Neural crest cell (in vitro differentiated cells): ENCODE measurements around the gene VPS8. TPM values are rescaled to one million over a fixed set of nuclear protein-coding genes. Genes with fewer than 3 reads are reported as not detected.

ENCODE experiments used
- DNase-seq: peaks from one replicate; pipeline ENCODE4 v3.0.0; 2021; ENCODE audit warnings: low read depth, mixed read lengths, low spot score
- H3K27ac Mint-ChIP-seq: one replicate; pipeline ENCODE4 v1.8.0; 2021; ENCODE audit warnings: mild to moderate bottlenecking, mixed read lengths; ENCODE audit not compliant: unreplicated experiment
- H3K27me3 Mint-ChIP-seq: 2 replicates; pipeline ENCODE4 v1.8.0; 2021; ENCODE audit warnings: low read depth, mild to moderate bottlenecking, mixed read lengths
- H3K36me3 Mint-ChIP-seq: 2 replicates; pipeline ENCODE4 v1.8.0; 2021; ENCODE audit warnings: low read depth, mild to moderate bottlenecking, mixed read lengths
- H3K4me1 Mint-ChIP-seq: 2 replicates; pipeline ENCODE4 v1.8.0; 2021; ENCODE audit warnings: mixed read lengths
- H3K4me3 Mint-ChIP-seq: one replicate; pipeline ENCODE4 v1.8.0; 2021; ENCODE audit warnings: mild to moderate bottlenecking, mixed read lengths
- H3K9me3 Mint-ChIP-seq: 2 replicates; pipeline ENCODE4 v1.8.0; 2021; ENCODE audit warnings: mixed read lengths
- total RNA-seq: library from RNA; stranded (reverse); gene quantifications from 2 replicates; pipeline ENCODE4 v1.2.1, GENCODE V29; 2021
- TF ChIP-seq, protein P1 (sequence below): fragments of 200-600 bp; sonication (generic); conservative IDR thresholded peaks from 2 replicates; pipeline ENCODE4 v1.5.0; 2021; ENCODE audit warnings: antibody characterized with exemption, mild to moderate bottlenecking

The VPS8 gene
- total RNA-seq, 1 donor from 2014 or later, result 55.7 TPM

DNA sequence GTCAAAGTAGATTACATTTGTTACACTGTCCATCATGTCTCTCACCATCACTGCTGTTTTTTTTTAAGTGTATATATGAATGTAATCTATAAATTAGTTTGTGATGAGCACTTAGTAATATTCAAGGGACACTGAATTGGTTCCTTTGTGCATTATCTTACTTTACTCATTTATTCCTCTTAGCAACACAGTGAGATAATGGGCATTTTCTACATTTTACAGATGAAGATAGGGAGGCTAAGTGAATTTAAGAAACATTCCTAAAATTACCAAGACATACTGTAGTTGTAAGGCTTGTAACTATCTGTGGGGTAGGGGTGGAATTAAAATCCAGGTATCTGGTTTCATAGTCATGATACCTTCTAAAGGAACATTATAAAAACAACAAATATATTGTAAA, 33.9 kb downstream of the VPS8 start:
- Mint-ChIP-seq H3K27ac (no peak overlapping the region), H3K27me3 (no peaks in the 10 kb centered on the region), H3K4me1 (no peaks in the 10 kb centered on the region), H3K4me3 (no peak overlapping the region), H3K36me3 (no peaks in the 10 kb centered on the region), H3K9me3 (no peaks in the 10 kb centered on the region)
- no peak for DNase-seq
- TF ChIP-seq, protein P1, sequence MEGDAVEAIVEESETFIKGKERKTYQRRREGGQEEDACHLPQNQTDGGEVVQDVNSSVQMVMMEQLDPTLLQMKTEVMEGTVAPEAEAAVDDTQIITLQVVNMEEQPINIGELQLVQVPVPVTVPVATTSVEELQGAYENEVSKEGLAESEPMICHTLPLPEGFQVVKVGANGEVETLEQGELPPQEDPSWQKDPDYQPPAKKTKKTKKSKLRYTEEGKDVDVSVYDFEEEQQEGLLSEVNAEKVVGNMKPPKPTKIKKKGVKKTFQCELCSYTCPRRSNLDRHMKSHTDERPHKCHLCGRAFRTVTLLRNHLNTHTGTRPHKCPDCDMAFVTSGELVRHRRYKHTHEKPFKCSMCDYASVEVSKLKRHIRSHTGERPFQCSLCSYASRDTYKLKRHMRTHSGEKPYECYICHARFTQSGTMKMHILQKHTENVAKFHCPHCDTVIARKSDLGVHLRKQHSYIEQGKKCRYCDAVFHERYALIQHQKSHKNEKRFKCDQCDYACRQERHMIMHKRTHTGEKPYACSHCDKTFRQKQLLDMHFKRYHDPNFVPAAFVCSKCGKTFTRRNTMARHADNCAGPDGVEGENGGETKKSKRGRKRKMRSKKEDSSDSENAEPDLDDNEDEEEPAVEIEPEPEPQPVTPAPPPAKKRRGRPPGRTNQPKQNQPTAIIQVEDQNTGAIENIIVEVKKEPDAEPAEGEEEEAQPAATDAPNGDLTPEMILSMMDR, result no peak

DNA sequence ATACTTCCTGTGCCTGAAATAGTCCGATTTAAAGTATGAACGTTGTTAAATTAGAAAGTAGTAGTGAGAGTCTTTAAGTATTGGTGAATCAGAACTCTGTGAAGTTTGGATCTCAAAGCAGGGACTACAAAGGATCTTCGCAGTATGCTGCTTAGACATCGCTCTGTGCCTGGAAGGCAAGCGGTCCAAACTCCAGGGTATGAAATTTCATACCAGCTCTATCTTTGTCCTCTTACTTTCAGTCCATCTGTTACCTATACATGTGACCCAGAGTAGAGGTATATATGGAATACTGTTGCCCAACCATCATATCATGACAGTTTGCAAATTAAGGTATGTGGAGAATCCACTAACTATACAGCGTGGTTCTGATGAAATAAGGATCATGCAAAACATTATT, 34.5 kb downstream of the VPS8 start:
- Mint-ChIP-seq H3K4me3 (no peak overlapping the region), H3K9me3 (no peaks in the 10 kb centered on the region), H3K27ac (no peak overlapping the region), H3K36me3 (no peaks in the 10 kb centered on the region), H3K4me1 (no peaks in the 10 kb centered on the region), H3K27me3 (no peaks in the 10 kb centered on the region)
- no peak for DNase-seq
- TF ChIP-seq, protein P1, result no peak

DNA sequence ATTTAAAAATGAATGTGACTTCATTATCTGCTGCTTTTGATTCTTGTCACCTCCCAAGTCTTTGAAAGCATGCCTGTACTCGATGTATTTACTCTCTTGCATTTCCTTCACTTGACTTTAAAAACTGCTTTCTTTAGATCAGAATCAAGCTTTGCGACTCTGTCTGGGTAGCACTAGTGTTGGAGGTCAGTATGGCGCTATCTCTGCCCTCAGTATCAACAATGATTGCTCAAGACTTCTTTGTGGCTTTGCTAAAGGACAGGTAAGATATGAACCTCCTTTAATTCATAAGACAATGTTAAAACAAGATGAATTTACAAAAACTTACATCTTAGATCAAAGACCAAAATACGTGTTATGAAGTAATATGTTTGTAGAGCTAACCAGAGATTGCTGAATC, 37.0 kb downstream of the VPS8 start:
- Mint-ChIP-seq H3K4me3 (no peak overlapping the region), H3K36me3 (peaks cover 6% of the 10 kb centered on the region), H3K27me3 (no peaks in the 10 kb centered on the region), H3K9me3 (no peaks in the 10 kb centered on the region), H3K4me1 (no peaks in the 10 kb centered on the region), H3K27ac (no peak overlapping the region)
- DNase-seq, result no peak
- TF ChIP-seq, protein P1, result no peak

DNA sequence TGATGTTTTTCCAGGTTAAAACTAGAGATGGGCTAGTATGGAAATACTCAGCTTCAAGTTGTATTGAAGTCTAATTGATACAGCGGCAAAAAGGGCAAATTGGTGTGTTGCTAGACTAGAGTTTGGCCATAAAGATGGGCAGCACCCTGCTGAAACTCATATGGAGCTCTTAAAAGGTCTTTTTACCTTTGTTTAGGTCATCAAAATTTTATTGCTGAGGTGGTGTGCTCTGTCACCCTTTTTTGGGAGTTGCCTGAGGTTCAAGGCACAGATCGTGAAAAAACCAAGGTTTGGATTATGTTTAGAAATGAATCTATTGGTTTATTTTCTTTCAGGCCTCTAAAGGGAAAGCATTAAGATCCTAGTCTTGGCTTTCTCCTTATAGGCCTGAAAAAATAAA, 38.2 kb downstream of the VPS8 start:
- no peak overlapping the region for H3K27ac Mint-ChIP-seq
- no peaks in the 10 kb centered on the region for H3K9me3 Mint-ChIP-seq
- DNase-seq, result no peak
- no peak overlapping the region for H3K4me3 Mint-ChIP-seq
- H3K36me3 Mint-ChIP-seq, result peaks cover 14% of the 10 kb centered on the region
- TF ChIP-seq, protein P1, result no peak
- H3K27me3 Mint-ChIP-seq, result no peaks in the 10 kb centered on the region
- H3K4me1 Mint-ChIP-seq, result no peaks in the 10 kb centered on the region

DNA sequence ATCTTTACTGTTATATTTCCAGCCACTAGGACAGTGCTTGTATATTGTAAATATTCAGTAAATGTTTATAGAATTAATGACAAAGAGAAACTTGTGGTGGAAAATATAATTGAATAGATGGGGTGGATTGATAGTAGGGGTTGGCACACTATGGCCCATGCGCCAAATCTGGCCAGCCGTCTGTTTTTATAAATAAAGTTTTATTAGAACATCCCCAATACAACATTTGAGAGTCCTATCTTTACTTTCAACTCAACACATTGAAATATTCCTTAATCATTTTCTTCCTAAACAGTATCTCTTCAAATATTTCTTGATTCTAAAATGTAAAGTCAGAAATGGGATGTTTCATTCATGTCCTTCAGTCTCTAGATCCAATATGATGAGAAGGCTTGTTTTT, 45.1 kb downstream of the VPS8 start:
- TF ChIP-seq, protein P1, result no peak
- H3K4me3 Mint-ChIP-seq, result no peak overlapping the region
- no peak for DNase-seq
- no peak overlapping the region for H3K27ac Mint-ChIP-seq
- H3K4me1 Mint-ChIP-seq, result no peaks in the 10 kb centered on the region
- H3K9me3 Mint-ChIP-seq, result no peaks in the 10 kb centered on the region
- H3K27me3 Mint-ChIP-seq, result no peaks in the 10 kb centered on the region
- peaks cover 31% of the 10 kb centered on the region for H3K36me3 Mint-ChIP-seq

DNA sequence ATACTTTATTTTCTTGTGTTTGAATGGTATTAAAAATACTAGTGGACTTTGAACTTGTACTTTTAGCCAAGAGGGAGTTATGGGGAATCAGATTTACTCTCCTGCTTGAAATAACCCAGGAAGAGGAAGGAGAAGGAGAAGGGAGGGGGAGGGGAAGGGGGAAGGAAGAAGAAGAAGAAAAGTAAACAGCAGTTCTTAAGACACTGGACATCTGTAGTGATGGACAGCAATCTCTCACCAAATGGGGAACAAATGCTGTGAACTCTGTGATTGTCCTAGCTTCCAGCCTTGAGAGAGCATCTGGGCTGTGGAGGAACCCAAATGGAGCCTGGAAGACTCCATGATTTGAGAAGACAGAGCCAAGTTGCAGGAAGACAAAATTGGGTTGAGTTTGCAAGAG, 52.0 kb downstream of the VPS8 start:
- H3K36me3 Mint-ChIP-seq, result peaks cover 17% of the 10 kb centered on the region
- no peaks in the 10 kb centered on the region for H3K27me3 Mint-ChIP-seq
- H3K27ac Mint-ChIP-seq, result no peak overlapping the region
- no peak overlapping the region for H3K4me3 Mint-ChIP-seq
- H3K9me3 Mint-ChIP-seq, result no peaks in the 10 kb centered on the region
- no peak for DNase-seq
- H3K4me1 Mint-ChIP-seq, result no peaks in the 10 kb centered on the region
- TF ChIP-seq, protein P1, result no peak
